Anterior cingulate cortex (tissue), 58 donors: Measurements from ENCODE around the gene SKIC8.

ENCODE experiments used
- DNase-seq, 58 donors: peaks; one replicate each; lab custom pipeline; 2025; lab: John Stamatoyannopoulos, UW

SKIC8 gene

GRCh38 chr15:78299101-78299930, at the start of gene SKIC8:
Gene SKIC8, minus strand, starts transcription at chr15:78299609. Its CDS starts 3,923 bp downstream, at chr15:78295686.
- peak; percentile 29 to 95 (median 82) for DNase-seq

GRCh38 chr15:78347586-78348543, 48.5 kb upstream of the SKIC8 start:
- DNase-seq: no peak

GRCh38 chr15:78345396-78346125, 46.2 kb upstream of the SKIC8 start:
- DNase-seq: no peak

- no peak for DNase-seq
Measured at GRCh38 chr15:78343276-78344060, 44.1 kb upstream of the SKIC8 start.

GRCh38 chr15:78342021-78342420, 42.6 kb upstream of the SKIC8 start:
- DNase-seq: no peak

- DNase-seq: peak in 3 of 58 donors; percentile 3 to 14 (median 7)
Measured at GRCh38 chr15:78341057-78341987, 41.9 kb upstream of the SKIC8 start.

- DNase-seq: no peak
Measured at GRCh38 chr15:78340231-78341056, 41.0 kb upstream of the SKIC8 start, which contains the start of gene CRABP1. Gene CRABP1, plus strand, starts transcription at chr15:78340353. Its CDS starts 76 bp downstream, at chr15:78340429.

- no peak for DNase-seq
Measured at GRCh38 chr15:78339559-78339958, 40.1 kb upstream of the SKIC8 start.

GRCh38 chr15:78338781-78339180, 39.4 kb upstream of the SKIC8 start:
- DNase-seq: no peak

- no peak for DNase-seq
Measured at GRCh38 chr15:78335985-78336384, 36.6 kb upstream of the SKIC8 start.

- no peak for DNase-seq
Measured at GRCh38 chr15:78334845-78335244, 35.4 kb upstream of the SKIC8 start.

- DNase-seq: no peak
Measured at GRCh38 chr15:78329625-78330024, 30.2 kb upstream of the SKIC8 start.

- DNase-seq: no peak
Measured at GRCh38 chr15:78327466-78327865, 28.1 kb upstream of the SKIC8 start.

GRCh38 chr15:78325092-78325843, 25.9 kb upstream of the SKIC8 start:
- no peak for DNase-seq

- no peak for DNase-seq
Measured at GRCh38 chr15:78324144-78324543, 24.7 kb upstream of the SKIC8 start.

- no peak for DNase-seq
Measured at GRCh38 chr15:78323693-78324092, 24.3 kb upstream of the SKIC8 start.
